Stomach (tissue), 4 donors: ENCODE results near the gene KRT83.

Experiments used
- POLR2A ChIP-seq, 4 donors: fragments of 450-650 bp; IDR thresholded peaks; one replicate each; pipeline ENCODE4 v1.6.1; 2016; ENCODE audit warnings: antibody characterized with exemption in 4 of 4, control low read depth in 2 of 4, mild to moderate bottlenecking in 1 of 4, moderate library complexity in 1 of 4
- POLR2AphosphoS5 ChIP-seq, 3 donors: sonication (generic); formaldehyde crosslinking; IDR thresholded peaks; one replicate each; pipeline ENCODE4 v1.6.1; 2016; ENCODE audit warnings: antibody characterized with exemption in 3 of 3
- TF ChIP-seq, protein P1 (sequence below), 7 experiments: fragments of 450-650 bp in 4 of 7; fragments of 200-600 bp in 3 of 7; sonication (generic) in 3 of 7; IDR thresholded peaks; one replicate each; pipeline ENCODE4 v1.5.1; 2016 to 2019; ENCODE audit warnings: antibody characterized with exemption in 7 of 7, control low read depth in 2 of 7, mild to moderate bottlenecking in 1 of 7

DNA sequence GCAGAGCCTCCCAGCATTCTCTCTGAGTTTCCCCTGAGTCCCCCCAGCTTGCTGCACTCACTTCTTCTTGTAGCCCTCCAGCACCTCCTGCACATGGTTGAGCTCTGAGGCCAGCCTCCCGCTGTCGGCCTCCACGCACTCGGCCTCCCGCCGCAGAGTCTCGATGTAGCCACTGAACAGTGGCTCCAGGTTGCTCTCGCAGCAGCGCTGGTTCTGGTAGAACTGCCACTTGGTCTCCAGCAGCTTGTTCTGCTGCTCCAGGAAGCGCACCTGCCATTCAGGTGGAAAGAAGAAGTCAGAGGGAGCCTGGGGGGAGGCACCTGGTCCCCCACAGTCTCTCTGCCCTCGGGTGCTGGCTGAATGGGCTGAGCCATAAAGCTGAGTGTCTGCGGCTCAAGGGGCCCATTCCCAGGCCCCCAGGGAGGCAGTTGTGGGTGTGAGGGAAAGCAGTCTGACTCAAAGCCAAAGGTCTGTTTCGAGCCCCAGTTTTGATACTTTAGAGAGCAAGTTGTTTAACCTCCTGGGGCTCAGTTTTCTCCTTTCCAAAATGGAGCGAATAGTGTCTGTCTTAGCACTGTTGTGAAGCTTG is 43.8 kb upstream of the KRT83 start:
- TF ChIP-seq POLR2A (IDR thresholded peaks at IDR 0.05): no peak
- TF ChIP-seq, protein P1, sequence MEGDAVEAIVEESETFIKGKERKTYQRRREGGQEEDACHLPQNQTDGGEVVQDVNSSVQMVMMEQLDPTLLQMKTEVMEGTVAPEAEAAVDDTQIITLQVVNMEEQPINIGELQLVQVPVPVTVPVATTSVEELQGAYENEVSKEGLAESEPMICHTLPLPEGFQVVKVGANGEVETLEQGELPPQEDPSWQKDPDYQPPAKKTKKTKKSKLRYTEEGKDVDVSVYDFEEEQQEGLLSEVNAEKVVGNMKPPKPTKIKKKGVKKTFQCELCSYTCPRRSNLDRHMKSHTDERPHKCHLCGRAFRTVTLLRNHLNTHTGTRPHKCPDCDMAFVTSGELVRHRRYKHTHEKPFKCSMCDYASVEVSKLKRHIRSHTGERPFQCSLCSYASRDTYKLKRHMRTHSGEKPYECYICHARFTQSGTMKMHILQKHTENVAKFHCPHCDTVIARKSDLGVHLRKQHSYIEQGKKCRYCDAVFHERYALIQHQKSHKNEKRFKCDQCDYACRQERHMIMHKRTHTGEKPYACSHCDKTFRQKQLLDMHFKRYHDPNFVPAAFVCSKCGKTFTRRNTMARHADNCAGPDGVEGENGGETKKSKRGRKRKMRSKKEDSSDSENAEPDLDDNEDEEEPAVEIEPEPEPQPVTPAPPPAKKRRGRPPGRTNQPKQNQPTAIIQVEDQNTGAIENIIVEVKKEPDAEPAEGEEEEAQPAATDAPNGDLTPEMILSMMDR (IDR thresholded peaks at IDR 0.05): no peak
- TF ChIP-seq POLR2AphosphoS5 (IDR thresholded peaks at IDR 0.05): no peak
